Adipose tissue (tissue), 3 donors: ENCODE data around the gene RASA3. TPM values are rescaled to one million over a fixed set of nuclear protein-coding genes. Genes with fewer than 3 reads are reported as not detected.
"Not testable (repeated sequence)": the region's sequence is repeated elsewhere in the genome, so short reads cannot be mapped to it uniquely, and the experiment has no call there.

Source experiments
- H3K27ac ChIP-seq: one replicate; pipeline ENCODE4 v1.5.1; 2013; ENCODE audit warnings: low read depth, low read length
- WGBS, 3 donors: extraction: QIAGEN DNeasy Blood & Tissue Kit; methylation state at CpG; one replicate each; pipeline ENCODE4 v1.1.7; 2013; 5-methylcytosine and 5-hydroxymethylcytosine counted together
- polyA plus RNA-seq, 3 donors: library from polyadenylated mRNA; stranded (reverse); fragments of 200-250 nt; gene quantifications; one replicate each; pipeline ENCODE4 v1.2.3, GENCODE V29; 2013
- donor health status: healthy with polysubstance abuse.
- donor health status: Bipolar disorder and iron deficiency.
- donor health status: healthy.

RASA3 gene
- polyA plus RNA-seq, 3 donors: 14.8 to 62.0 (median 20.9) TPM

- WGBS, 3 donors: 55 to 69% (median 65%) methylated on average over 25 of the region's 25 CpGs
- no peak overlapping the region for H3K27ac ChIP-seq
Measured at GRCh38 chr13:114025714-114026431, 106.5 kb downstream of the RASA3 start.

- no peak overlapping the region for H3K27ac ChIP-seq
- 44 to 81% (median 72%) methylated on average over 4 of the region's 4 CpGs for WGBS, 3 donors
Measured at GRCh38 chr13:114025405-114025713, 107.1 kb downstream of the RASA3 start.

- 69 to 89% (median 77%) methylated on average over 35 of the region's 35 CpGs for WGBS, 3 donors
- H3K27ac ChIP-seq: no peak overlapping the region
Measured at GRCh38 chr13:114024603-114025404, 107.6 kb downstream of the RASA3 start.

DNA sequence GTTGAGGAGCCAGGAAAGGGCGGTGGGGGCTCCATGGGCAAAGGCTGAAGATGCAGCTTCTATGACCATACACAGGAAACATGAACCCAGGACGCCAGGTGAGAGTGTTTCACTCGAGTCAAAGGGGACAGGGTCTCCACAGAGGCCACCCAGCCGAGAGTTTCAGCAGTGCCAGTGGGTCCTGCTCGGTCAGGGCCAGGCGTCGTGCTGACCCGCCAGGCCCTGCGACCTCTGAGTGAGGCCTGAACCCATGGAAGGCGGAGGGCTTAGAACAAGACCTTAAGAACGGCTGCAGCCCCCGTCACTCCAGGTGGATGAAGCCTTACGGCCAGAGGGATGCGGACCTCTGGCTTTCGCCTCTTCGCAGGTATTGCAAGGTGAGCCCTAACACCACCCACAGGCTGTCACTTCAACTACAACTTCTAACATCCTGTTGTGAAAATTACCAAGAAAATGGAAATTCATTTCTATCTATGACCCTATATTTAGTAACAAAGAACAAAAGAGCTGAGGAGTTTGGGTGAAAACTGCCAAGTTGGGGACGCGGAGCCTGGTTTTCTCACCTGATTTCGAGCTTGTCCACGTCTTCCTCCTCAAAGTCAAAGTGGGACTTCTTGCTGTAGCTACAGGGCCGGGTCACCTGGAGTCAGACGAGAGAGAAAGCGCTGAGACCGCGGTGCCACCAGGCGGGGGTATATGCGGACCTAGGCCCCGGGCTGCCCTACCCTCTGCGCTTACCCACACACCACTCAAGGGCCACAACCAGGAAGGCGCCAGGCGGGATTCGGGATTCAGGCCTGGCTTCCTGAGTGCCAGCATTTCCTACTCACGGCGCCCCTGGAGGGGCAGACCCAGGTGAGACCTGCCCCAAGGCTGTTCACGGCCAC is 108.5 kb downstream of the RASA3 start:
- no peak overlapping the region for H3K27ac ChIP-seq
- WGBS, 3 donors: 94 to 97% (median 94%) methylated on average over 35 of the region's 35 CpGs

DNA sequence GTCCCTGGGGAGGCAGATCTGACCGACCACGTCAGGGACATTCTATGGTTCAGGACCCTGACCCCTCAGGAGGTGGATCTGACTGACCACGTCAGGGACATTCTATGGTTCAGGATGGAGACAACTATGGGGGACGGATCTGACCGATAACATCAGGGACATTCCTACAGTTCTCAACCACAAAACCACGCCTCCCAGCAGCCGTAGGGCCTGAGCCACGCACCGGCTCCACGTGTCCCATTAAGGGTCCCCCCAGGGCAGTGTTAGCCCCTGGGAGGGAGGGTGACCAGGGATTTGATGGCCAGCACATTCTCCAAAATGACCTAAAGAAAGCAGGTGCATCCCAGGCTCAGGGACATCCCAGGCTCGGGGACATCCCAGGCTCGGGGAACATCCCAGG is 109.5 kb downstream of the RASA3 start:
- no peak overlapping the region for H3K27ac ChIP-seq
- WGBS, 3 donors: 87 to 94% (median 92%) methylated on average over 12 of the region's 12 CpGs

GRCh38 chr13:114022309-114022669 is 110.1 kb downstream of the RASA3 start:
- WGBS, 3 donors: 83 to 90% (median 87%) methylated on average over 9 of the region's 9 CpGs
- no peak overlapping the region for H3K27ac ChIP-seq

GRCh38 chr13:114021464-114022308 is 110.7 kb downstream of the RASA3 start:
- WGBS, 3 donors: 74 to 88% (median 87%) methylated on average over 22 to 25 of the region's 25 CpGs

DNA sequence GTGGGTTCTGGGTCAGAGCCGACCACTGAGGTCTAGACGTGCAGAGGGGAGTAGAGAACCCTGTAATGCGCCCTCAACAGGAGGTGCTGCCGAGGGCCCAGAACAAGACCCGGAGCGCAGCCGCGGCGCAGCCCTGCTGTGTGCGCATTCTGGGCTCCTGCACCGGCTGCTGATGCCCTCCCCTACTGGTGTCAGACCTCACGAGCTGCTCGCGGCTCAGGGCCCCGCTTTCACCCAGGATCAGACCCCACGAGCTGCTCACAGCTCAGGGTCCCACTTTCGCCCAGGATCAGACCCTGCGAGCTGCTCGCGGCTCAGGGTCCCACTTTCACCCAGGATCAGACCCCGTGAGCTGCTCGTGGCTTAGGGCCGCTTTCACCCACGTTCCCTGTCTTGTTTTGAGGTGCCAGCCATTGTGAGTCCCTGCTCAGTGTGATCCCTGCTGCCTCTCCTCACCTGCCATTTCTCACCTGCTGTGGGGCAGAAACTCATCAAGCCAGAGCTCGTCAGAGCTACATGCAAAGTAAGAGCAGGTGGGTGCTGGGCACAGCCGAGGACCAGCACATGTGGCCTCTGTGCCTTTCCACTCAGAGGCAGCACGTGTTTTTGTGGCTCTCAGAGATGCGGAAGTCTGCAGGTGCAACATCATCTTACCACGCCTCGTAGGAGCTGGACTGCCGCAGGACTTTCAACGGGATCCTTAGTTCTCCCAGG is 111.5 kb downstream of the RASA3 start:
- no peak overlapping the region for H3K27ac ChIP-seq
- WGBS, 3 donors: 92 to 94% (median 94%) methylated on average over 32 of the region's 32 CpGs

More at GRCh38 chr13:114021464-114022308, 110.7 kb downstream of the RASA3 start:
- no peak overlapping the region for H3K27ac ChIP-seq

DNA sequence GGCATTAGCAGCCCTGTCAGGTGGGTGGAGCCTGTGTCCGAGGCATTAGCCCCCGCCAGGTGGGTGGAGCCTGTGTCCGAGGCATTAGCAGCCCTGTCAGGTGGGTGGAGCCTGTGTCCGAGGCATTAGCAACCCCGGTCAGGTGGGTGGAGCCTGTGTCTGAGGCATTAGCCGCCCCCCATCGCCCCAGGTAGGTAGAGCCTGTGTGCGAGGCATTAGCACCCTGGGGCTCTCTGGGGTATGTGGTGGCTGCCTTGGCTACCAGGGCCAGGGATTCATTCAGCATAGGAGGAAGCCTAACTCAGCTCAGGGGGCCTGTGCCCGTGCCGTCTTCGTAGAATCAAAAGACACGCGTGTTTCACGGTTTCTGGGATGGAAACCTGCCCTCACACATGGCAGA is 112.3 kb downstream of the RASA3 start:
- 95 to 98% (median 96%) methylated on average over 11 to 12 of the region's 14 CpGs for WGBS, 3 donors
- H3K27ac ChIP-seq: not testable (repeated sequence)

DNA sequence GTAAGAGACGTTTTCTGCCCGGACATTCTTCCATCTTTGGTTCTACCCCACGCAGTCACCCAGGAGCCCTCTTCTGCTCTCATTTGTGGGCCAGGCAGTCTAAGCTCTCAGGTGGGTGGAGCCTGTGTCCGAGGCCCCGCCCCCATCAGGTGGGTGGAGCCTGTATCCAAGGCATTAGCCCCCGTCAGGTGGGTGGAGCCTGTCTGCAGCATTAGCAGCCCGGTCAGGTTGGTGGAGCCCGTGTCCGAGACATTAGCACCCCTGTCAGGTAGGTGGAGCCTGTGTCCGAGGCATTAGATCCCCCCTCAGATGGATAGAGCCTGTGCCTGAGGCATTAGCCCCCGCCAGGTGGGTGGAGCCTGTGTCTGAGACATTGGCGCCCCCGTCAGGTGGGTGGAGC is 113.1 kb downstream of the RASA3 start:
- H3K27ac ChIP-seq: no peak overlapping the region
- WGBS, 3 donors: 89 to 91% (median 89%) methylated on average over 13 of the region's 13 CpGs

- WGBS, 3 donors: 88 to 93% (median 91%) methylated on average over 20 of the region's 20 CpGs
Measured at GRCh38 chr13:114018461-114019055, 113.9 kb downstream of the RASA3 start.

DNA sequence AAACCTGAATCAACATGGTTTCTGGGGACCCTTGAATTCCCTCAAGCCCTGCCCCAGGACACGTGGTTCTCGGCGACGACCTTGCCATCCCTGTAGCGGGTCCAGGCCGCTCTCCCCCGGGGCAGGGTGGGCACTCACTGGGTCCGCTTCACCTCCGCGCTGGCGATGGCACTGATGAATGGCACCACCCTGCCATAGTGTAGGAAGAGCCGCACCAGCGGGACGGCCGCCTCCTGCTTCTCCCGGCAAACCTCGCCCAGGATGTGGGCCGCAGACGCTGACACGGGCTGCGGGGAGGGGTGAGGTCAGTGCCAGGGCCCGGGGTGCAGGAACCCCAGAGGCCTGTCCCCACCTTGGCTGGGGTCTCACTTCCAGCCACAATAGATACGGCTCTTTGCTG is 114.5 kb downstream of the RASA3 start:
- no peak overlapping the region for H3K27ac ChIP-seq
- 89 to 97% (median 92%) methylated on average over 16 to 23 of the region's 23 CpGs for WGBS, 3 donors

More at GRCh38 chr13:114018461-114019055, 113.9 kb downstream of the RASA3 start:
- H3K27ac ChIP-seq: no peak overlapping the region

GRCh38 chr13:114017028-114017630 is 115.3 kb downstream of the RASA3 start:
- WGBS, 3 donors: 84 to 90% (median 86%) methylated on average over 29 of the region's 29 CpGs
- no peak overlapping the region for H3K27ac ChIP-seq

DNA sequence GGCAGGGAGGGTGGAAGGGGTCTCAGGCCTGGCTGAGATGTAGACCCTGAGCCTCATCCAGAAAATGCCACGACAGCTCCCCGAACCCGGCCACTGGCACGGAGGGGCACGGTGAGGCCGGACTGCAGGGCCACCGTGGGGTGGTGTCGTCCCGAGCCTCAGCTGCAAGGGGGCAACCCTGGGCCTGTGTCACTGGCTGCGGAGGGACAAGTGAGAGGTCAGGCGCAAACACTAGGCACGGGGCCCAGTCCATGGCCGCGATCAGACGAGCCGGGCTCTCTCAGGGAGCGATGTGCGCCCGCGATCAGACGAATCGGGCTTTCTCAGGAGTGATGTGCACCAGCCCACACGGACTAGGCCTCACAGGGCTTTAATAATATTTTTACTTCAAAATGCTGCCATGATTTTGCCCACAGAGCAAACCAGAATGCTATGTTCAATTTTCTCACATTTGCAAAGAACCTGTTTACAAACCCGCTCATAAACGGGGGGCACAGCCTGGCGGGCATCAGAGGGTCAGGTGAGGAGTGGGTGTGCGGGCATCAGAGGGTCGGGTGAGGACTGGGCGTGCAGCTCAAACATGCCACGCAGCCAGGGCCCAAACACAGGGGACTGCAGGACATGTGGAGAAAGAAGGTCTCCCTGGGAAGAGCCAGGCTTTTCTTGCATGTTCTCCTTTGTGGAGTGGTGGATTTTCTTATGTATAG is 115.9 kb downstream of the RASA3 start:
- WGBS, 3 donors: 88 to 92% (median 92%) methylated on average over 30 of the region's 30 CpGs
- H3K27ac ChIP-seq: no peak overlapping the region

GRCh38 chr13:114015969-114016295 is 116.5 kb downstream of the RASA3 start:
- WGBS, 3 donors: 66 to 83% (median 79%) methylated on average over 10 to 11 of the region's 11 CpGs
- H3K27ac ChIP-seq: no peak overlapping the region
